ENCODE results near the gene CRAMP1.
"Not testable (repeated sequence)": the region's sequence is repeated elsewhere in the genome, so short reads cannot be mapped to it uniquely, and the experiment has no call there.

CRAMP1 gene, protein sequence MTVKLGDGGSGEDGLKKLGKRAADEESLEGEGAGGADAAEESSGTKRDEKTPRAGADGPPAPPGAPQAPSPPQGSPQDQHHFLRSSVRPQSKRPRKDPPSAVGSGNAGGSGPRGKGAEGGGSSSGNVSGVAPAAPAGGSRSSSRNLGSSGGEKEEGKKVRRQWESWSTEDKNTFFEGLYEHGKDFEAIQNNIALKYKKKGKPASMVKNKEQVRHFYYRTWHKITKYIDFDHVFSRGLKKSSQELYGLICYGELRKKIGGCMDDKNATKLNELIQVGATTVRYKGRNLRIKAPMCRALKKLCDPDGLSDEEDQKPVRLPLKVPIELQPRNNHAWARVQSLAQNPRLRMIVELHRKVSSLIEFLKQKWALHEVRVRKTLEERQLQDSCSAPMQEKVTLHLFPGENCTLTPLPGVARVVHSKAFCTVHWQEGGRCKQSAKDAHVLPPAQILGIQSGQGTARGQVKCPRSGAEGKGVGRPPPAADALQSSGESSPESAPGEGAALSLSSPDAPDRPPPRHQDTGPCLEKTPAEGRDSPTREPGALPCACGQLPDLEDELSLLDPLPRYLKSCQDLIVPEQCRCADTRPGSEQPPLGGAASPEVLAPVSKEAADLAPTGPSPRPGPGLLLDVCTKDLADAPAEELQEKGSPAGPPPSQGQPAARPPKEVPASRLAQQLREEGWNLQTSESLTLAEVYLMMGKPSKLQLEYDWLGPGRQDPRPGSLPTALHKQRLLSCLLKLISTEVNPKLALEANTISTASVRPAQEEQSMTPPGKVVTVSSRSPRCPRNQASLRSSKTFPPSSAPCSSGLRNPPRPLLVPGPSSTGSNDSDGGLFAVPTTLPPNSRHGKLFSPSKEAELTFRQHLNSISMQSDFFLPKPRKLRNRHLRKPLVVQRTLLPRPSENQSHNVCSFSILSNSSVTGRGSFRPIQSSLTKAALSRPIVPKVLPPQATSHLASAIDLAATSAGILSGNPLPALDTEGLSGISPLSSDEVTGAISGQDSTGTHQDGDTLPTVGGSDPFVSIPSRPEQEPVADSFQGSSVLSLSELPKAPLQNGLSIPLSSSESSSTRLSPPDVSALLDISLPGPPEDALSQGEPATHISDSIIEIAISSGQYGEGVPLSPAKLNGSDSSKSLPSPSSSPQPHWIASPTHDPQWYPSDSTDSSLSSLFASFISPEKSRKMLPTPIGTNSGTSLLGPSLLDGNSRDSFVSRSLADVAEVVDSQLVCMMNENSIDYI (N-terminal part only)

DNA sequence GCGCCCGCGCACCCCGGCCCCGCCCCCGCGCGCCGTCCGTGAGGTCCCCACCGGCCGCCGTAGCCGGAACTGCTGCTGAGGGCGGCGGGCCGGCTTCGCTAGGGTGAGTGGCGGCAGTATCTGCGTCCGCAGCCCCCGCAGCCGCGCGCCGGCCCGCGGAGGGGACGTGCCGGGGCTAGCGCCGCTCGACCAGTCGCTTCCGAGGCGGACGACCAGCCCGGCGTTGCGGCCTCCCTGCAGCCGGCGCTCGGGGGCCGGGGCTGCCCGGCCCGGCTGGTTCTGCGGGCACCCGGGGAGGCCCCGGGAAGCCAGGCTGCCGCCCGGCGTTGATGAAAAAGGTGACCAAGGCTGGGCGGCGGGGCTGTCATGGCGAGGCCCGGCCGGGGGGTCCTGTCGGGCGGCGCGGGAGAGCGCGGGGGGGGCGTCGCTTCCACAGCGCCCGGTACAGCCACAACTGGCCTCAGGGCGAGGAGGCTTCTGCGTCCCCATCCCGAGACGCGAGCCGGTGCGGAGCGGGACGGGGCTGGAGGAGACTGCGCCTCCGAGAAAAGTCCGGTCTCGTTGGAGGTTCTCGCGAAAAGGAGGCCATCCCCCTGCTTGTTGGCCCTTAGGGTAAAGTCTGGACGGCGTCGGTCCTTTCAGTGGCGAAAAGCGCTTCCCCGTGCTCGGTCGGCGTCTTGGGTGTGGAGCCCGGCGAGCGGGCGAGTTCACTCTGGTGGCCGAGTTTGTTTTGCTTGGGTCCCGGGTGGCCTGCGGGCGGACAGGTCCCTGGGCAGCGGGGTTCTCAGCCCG, at the start of gene CRAMP1:
Gene CRAMP1 (plus strand): TSS at position 41 of the 792 bp plus-strand sequence. CDS start 2,280 bp downstream, outside the sequence.
- peak; percentile 17 for DNase-seq

DNA sequence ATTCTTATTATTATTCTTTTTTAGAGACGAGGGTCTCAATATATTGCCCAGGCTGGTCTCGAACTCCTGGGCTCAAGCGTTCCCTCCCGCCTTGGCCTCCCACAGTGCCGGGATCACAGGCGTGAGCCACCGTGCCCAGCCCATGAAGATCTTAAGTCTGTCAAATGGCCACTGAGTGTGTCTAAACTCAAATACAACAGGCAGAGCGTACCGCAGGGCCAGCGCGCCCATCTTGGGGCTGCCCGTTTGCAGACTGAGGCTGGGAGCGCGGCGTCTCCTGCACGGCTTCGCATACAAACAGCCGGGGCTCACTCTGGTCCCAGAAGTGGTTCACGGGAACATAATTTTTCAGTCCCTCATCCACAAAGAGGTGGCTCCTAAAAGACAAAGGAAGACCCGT, 48.4 kb upstream of the CRAMP1 start:
- no peak for DNase-seq

DNA sequence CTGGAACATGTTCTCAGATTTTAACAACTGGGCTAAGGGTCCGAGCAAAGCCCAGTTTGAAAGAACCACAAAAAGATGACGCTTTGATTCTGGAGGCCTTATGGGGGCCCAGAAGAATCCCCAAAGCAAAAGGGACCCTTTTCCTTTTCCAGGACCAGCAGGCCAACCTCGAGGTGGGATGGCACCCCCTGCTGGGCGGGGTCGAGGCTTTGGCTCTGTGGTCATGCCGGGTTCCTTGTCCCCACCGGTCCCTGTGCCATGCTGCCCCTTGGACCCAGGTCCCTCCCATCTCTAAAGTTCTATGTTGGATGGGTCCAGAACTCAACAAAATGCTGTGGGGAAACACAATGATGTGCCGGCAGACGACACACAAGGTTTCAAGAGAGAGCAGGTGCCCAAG, 47.8 kb upstream of the CRAMP1 start:
- no peak for DNase-seq

GRCh38 chr16:1565083-1565805, 46.9 kb upstream of the CRAMP1 start:
- DNase-seq, result no peak

DNA sequence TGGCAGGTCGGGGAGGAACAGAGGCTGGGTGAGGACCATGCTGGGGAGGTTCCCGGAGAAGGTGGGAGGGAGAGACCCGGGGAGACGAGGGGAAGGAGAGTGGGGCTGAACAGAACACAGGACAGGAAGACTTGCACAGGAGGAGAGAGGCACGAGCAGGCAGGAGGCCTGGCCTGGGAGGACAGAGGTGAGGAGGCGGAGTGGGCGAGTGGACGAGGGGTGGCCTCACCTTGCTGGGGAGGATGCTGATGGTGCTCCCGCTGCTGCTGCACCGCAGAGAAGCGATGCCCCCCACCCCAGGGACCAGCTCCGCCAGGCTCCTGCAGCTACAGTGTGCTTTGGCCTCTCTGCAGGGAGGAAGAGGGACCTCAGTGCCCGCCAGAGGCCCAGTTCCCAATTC, 44.2 kb upstream of the CRAMP1 start:
- no peak for DNase-seq

DNA sequence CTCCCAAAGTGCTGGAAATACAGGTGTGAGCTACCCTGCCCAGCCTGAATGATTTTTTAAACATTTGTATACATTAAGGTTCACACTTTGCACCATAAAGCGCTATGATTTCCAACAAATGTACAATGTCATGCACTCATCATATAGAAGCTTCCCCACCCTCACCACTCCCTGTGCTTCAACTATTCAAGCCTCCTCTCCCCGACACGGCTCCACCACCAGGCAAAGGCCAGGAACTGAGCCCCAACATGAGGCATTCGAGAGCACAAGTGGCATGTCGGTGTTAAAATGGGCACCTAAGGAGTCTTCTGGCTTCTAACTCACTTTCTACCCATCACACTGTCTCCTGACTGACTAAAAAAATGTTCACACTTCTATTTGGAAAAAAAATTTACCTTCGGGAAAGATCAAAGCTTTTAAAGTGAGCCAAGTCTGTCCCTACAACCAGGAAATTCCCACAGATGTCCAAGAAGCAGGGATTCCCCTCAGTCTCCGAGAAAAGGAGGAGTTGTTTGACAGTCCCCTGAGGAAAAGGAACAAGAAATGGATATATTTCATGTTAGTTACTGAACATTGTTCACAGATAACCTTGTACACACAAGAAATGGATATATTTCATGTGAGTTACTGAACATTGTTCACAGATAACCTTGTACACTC, 41.0 kb upstream of the CRAMP1 start:
- no peak for DNase-seq

DNA sequence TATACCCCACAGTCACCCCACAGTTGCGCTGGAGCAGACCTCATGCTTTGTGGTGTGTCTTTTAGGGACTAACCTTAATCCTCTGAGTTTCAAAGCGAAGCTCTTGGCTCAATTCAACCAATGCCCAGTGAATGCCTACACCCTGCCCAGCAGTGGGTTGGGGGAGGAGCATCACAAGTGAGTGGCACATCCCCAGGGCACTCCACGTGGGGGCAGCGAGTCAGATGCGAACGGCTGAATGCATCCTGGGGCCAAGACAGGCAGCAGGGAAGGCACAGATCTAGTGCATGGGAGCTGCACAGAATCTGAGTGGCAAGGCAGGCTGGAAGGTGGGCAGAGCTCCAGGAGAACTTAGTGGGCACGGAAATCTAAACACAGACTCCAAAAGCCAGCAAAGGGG, 39.5 kb upstream of the CRAMP1 start:
- DNase-seq, result no peak

GRCh38 chr16:1573301-1573700, 38.9 kb upstream of the CRAMP1 start:
- DNase-seq, result no peak

DNA sequence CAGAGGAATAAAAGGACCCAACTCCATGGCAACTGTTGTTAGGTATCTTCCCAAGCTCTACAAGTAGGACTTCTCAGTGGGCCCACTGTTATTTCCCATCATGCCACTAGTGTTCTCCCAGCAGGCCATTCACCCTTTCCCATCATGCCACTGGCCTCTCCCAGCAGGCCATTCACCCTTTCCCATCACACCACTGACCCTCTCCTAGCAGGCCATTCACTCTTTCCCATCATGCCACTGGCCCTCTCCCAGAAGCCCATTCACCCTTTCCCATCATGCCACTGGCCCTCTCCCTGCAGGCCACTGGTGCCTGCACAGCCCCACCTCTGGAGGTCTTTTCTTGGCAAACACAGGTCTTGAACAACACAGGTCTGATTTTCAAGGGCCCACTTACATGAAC, 36.6 kb upstream of the CRAMP1 start:
- no peak for DNase-seq

DNA sequence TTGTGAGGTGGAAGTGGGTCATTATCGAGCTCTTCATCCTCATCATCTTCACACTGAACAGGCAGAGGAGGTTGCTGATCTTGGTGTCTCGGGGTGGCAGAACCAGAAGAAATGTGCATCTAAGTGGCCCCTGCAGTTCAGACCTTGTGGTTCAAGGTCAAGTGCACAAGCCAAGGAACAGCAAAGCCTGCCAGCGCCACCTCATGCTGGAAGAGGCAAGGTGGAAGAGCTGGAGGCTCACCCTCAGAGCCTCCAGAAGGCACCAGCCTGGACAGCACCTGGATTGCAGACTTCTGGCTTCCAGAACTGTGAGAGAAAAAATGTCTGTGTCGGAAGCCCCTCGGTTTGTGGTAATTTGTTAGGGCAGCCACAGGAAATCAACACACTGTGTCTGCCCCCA, 32.9 kb upstream of the CRAMP1 start:
- no peak for DNase-seq

DNA sequence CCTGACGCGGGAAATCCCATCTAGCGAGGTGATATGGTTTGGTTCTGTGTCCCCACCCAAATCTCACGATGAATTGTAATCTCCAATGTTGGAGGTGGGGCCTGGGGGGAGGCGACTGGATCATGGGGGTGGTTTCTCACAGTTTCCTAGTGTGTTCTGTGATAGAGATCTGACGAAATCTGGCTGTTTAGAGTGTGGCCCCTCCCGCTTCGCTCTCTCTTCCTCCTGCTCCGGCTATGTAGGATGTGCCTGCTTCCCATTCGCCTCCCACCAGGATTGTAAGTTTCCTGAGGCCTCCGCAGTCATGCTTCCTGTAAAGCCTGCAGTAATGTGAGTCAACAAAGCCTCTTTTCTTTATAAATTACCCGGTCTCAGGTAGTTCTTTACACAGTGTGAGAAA, 31.9 kb upstream of the CRAMP1 start:
- no peak for DNase-seq

DNA sequence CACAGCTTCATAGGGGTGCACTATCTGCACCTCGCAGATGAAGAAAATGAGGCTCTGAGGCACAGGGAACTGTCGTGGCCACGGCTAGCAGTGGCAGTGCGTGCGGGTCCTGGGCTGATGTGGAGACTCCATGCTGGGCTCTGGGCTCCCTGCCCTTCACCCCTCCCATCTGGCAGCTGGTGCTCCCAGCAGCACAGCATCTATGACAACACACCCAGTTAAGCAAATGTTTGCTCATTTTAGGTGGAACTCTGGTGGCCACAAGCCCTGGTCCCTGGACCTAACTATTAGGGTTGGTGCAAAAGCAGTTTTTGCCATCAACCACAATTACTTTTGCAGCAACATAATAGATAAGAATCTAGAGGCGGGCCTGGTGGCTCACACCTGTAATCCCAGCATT, 31.2 kb upstream of the CRAMP1 start:
- no peak for DNase-seq

DNA sequence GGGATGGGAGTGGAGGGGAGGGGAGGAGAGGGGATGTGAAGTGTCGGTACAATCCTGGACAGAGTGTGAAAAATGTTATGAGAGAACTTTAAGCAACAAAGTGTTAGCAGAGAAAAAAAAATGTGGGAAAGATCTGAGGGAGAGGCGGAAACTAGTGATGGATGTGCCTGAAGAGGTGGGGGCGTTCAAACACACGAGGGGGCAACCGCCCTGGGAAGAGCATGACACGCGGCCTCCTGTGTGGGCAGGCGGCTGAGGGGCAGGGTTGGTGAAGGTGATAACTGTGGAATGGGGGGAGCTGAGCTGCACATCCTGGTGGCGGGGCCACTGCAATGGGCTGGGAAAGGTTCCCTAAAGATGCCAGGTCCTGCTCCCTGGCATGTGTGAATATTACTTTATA, 30.4 kb upstream of the CRAMP1 start:
- DNase-seq, result no peak

DNA sequence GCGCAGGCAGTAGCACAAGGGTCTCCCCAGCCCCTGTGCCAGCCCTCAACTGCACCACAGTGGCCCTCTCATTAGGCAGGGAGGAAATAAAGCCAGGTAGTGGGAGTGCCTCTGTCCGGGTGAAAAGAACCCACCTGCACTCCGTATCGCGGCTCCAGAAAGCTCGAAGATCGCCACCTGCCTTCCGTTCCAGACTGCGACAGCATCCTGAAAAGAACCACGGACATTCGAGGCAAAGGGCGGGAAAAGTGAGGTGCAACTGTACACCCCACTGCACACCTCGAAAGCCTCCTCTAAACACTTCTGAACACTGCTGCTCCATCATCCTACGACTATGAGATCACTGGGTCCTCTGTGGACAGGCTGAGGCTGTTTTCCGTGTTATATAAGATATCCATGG, 29.0 kb upstream of the CRAMP1 start:
- DNase-seq, result no peak

DNA sequence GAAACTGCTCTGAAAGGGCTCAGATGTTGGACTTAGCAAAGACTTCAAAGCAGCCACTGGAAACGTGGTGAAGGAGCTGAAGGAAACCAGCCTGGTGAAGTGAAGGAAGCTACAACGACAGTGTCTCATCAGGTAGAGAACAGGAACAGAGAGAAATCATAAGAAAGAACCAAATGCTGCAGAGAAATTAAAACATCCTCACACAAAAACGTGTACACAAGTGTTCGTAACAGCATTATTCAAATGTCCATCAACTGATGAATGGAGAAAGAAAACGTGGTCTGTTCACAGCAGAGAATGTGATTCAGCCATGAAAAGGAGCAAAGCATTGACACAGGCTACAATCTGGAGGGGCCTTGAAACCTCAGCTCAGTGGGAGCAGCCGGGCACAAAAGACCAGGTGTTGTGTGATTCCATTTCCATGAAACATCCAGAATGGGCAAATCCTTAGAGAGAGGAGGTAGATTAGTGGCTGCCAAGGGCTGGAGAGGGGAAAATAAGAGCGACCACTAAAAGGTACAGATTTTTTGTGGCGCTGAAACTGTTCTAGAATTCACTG, 27.2 kb upstream of the CRAMP1 start:
- DNase-seq, result no peak

DNA sequence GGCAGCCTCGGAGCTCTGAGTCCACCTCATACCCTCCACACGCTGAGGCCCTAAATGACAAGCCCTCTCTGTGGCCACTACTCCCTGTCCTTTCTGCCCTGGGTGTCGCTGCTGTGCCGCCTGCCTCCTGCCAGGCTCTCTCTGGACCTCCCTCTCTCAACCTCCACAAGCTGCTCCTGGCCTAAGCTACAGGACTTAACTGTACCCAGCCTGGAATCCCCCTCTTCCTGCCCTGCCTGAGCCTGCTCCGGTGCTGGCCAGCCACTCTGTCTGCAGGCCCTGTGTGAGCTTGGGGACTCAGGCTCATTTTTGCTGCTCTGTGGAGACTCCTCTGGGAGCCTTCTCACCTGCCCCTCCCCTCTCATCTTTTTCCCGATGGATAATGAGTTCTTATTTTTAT, 21.8 kb upstream of the CRAMP1 start:
- DNase-seq, result no peak

GRCh38 chr16:1590930-1591705, 21.0 kb upstream of the CRAMP1 start:
- DNase-seq, result no peak

GRCh38 chr16:1592446-1592845, 19.7 kb upstream of the CRAMP1 start:
- no peak for DNase-seq

DNA sequence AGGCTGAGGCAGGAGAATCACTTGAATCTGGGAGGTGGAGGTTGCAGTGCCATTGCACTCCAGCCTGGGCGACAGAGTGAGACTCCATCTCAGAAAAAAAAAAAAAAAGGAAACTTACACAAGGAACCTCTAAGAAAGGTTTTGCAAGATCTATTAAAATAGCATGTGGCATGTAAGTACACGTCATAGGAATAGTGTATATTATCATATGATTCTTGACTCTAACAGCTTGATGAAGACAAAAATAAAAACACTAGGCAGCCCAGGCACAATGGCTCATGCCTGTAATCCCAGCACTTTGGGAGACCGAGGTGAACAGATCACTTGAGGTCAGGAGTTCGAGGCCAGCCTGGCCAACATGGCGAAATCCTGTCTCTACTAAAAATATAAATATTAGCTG, 16.6 kb upstream of the CRAMP1 start:
- not testable (repeated sequence) for DNase-seq

DNA sequence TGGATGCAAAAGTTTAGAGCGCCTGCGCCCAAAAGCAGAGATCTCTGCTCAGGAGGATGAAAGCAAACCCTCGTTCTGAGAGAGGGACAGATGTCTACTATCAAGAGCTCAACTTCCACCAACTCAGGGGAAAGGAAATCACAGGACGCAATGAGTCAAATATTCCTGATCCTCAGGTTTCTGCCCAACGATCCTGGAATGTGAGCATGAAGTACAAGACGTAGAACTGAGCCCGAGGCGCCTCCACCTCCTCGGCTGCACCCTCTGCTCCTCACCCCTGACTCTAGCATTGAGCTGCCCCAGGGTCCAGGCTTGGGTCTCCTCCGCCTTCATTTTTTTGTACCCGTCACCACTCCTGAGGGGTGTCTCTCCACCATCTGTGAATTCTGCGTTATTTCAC, 15.6 kb upstream of the CRAMP1 start:
- no peak for DNase-seq
